ENCODE results near the gene RASD2. TPM values are rescaled to one million over a fixed set of nuclear protein-coding genes. Genes with fewer than 3 reads are reported as not detected.
A peak's percentile ranks its signal among the peaks of the same experiment; 100 is the strongest.

The RASD2 gene
- total and polyA plus RNA-seq, 2 donors (not counting 1 experiment from before 2014, with no cell fraction given): 0.07 TPM; not detected in 1

GRCh38 chr22:35542157-35542938 lies 1.7 kb downstream of the RASD2 start:
- Histone ChIP-seq H3K27ac (ENCODE audit: low read length in 2 of 2) (no peak overlapping the region), H3K79me2 (ENCODE audit: control insufficient read depth, insufficient read depth, low read length) (no peaks in the 10 kb centered on the region), H2AFZ (ENCODE audit: insufficient read depth, low read depth, low read length, poor library complexity, severe bottlenecking) (no peak overlapping the region), H4K20me1 (ENCODE audit: control insufficient read depth, insufficient read depth, low read length, poor library complexity, severe bottlenecking) (no peaks in the 10 kb centered on the region), H3K4me2 (replicated peaks; ENCODE audit: low read depth, low read length, poor library complexity, severe bottlenecking) (no peak overlapping the region), H3K4me3 (ENCODE audit: control extremely low read depth in 1 of 5, extremely low read depth in 1 of 5, insufficient read depth in 1 of 5, low read depth in 2 of 5, low read length in 4 of 5) (no peak overlapping the region), H3K9me3 (ENCODE audit: control extremely low read depth in 1 of 3, control insufficient read depth in 2 of 3, insufficient read depth in 1 of 3, low read length in 2 of 3) (peaks cover 0 to 11% (median 0%) of the 10 kb centered on the region in 3 donors), H3K27me3 (replicated peaks in 1 of 4; ENCODE audit: control extremely low read depth in 1 of 4, control insufficient read depth in 3 of 4, insufficient read depth in 4 of 4, low read length in 3 of 4) (peaks cover 0 to 47% (median 29%) of the 10 kb centered on the region in 4 experiments), H3K9ac (ENCODE audit: low read length) (no peak overlapping the region), H3K36me3 (replicated peaks in 1 of 2; ENCODE audit: control extremely low read depth in 1 of 2, control insufficient read depth in 1 of 2, extremely low read depth in 1 of 2, insufficient read depth in 2 of 2, low read length in 1 of 2) (no peaks in the 10 kb centered on the region), H3K4me1 (ENCODE audit: control insufficient read depth in 2 of 2, insufficient read depth in 2 of 2, low read length in 2 of 2) (peaks cover 22 to 24% of the 10 kb centered on the region in 2 donors)
- ChIA-PET CTCF (interaction anchor here (0.9 to 1.3 kb wide), 3 partner anchors 9 to 212 kb away, joined by 3 read pairs; no protein-coding TSS in a partner anchor), POLR2A (interaction anchor here (1.1 kb wide), 1 partner anchor 133 kb away, joined by 3 read pairs; no protein-coding TSS in a partner anchor)
- no peak overlapping the region for H3K27ac Mint-ChIP-seq
- intact Hi-C loops (cut with micrococcal nuclease): no loop called here
- 87% methylated on average over 13 of the region's 13 CpGs for WGBS (ENCODE audit: insufficient coverage)
- TF ChIP-seq CTCF (IDR thresholded peaks at IDR 0.05) (no peak), EZH2 (IDR thresholded peaks at IDR 0.05; ENCODE audit: borderline replicate concordance, insufficient read depth, low read depth, low read length, poor library complexity, severe bottlenecking) (no peak)
- peaks cover 10% of the 10 kb centered on the region for H3K4me1 Mint-ChIP-seq
- no peaks in the 10 kb centered on the region for H3K9me3 Mint-ChIP-seq (ENCODE audit: insufficient read depth)
- H3K4me3 Mint-ChIP-seq: no peak overlapping the region
- no peak for ATAC-seq (ENCODE audit: low read depth)
- H3K27me3 Mint-ChIP-seq: peaks cover 49% of the 10 kb centered on the region
- DNase-seq: peak; percentile 14

GRCh38 chr22:35542939-35543516 lies 2.4 kb downstream of the RASD2 start:
- POLR2A ChIA-PET: no interaction called here
- TF ChIP-seq EZH2 (IDR thresholded peaks at IDR 0.05; ENCODE audit: borderline replicate concordance, insufficient read depth, low read depth, low read length, poor library complexity, severe bottlenecking): no peak
- no peak for TF ChIP-seq CTCF (IDR thresholded peaks at IDR 0.05)
- H3K9me3 ChIP-seq (ENCODE audit: control extremely low read depth in 1 of 3, control insufficient read depth in 2 of 3, insufficient read depth in 1 of 3, low read length in 2 of 3): peaks cover 0 to 8% (median 0%) of the 10 kb centered on the region in 3 donors
- intact Hi-C loops (cut with micrococcal nuclease): no loop called here
- Mint-ChIP-seq H3K9me3 (ENCODE audit: insufficient read depth) (no peaks in the 10 kb centered on the region), H3K27me3 (peaks cover 45% of the 10 kb centered on the region), H3K4me3 (no peak overlapping the region), H3K4me1 (peaks cover 7% of the 10 kb centered on the region), H3K27ac (no peak overlapping the region)
- no peak overlapping the region for H3K9ac ChIP-seq (ENCODE audit: low read length)
- DNase-seq: no peak
- H4K20me1 ChIP-seq (ENCODE audit: control insufficient read depth, insufficient read depth, low read length, poor library complexity, severe bottlenecking): no peaks in the 10 kb centered on the region
- H3K27me3 ChIP-seq (replicated peaks in 1 of 4; ENCODE audit: control extremely low read depth in 1 of 4, control insufficient read depth in 3 of 4, insufficient read depth in 4 of 4, low read length in 3 of 4): peaks cover 0 to 47% (median 29%) of the 10 kb centered on the region in 4 experiments
- CTCF ChIA-PET: no interaction called here
- no peaks in the 10 kb centered on the region for H3K36me3 ChIP-seq (replicated peaks in 1 of 2; ENCODE audit: control extremely low read depth in 1 of 2, control insufficient read depth in 1 of 2, extremely low read depth in 1 of 2, insufficient read depth in 2 of 2, low read length in 1 of 2)
- H3K27ac ChIP-seq (ENCODE audit: low read length in 2 of 2): no peak overlapping the region
- no peak overlapping the region for H2AFZ ChIP-seq (ENCODE audit: insufficient read depth, low read depth, low read length, poor library complexity, severe bottlenecking)
- no peaks in the 10 kb centered on the region for H3K79me2 ChIP-seq (ENCODE audit: control insufficient read depth, insufficient read depth, low read length)
- no peak for ATAC-seq (ENCODE audit: low read depth)
- H3K4me3 ChIP-seq (ENCODE audit: control extremely low read depth in 1 of 5, extremely low read depth in 1 of 5, insufficient read depth in 1 of 5, low read depth in 2 of 5, low read length in 4 of 5): no peak overlapping the region
- no peak overlapping the region for H3K4me2 ChIP-seq (replicated peaks; ENCODE audit: low read depth, low read length, poor library complexity, severe bottlenecking)
- 53% methylated on average over 6 of the region's 6 CpGs for WGBS (ENCODE audit: insufficient coverage)
- H3K4me1 ChIP-seq (ENCODE audit: control insufficient read depth in 2 of 2, insufficient read depth in 2 of 2, low read length in 2 of 2): peaks cover 18 to 21% of the 10 kb centered on the region in 2 donors

Data from B cell (primary cell).